HS-27A (cell line): ENCODE data around the gene CPNE5.
A peak's percentile ranks its signal among the peaks of the same experiment; 100 is the strongest.

Experiments
- DNase-seq: peaks from one replicate; pipeline ENCODE4 v3.0.0-alpha.2; 2012; ENCODE audit warnings: low read depth, missing footprints

Gene CPNE5

DNA sequence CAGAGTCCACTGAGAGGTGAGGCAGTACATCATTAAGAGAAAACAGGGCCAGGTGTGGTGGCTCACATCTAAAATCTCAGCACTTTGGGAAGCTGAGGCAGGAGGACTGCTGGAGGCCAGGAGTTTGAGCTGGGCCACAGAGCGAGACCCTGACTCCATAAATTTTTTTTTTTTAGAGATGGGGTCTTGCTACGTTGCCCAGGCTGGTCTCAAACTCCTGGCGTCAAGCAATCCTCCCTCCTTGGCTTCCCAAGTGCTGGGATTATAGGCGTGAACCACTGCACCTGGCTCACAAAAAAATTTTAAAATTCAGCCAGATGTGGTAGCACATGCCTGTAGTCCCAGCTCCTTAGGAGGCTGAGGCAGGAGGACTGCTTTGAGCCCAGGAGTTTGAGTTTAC, 18.1 kb upstream of the CPNE5 start:
- DNase-seq: no peak

DNA sequence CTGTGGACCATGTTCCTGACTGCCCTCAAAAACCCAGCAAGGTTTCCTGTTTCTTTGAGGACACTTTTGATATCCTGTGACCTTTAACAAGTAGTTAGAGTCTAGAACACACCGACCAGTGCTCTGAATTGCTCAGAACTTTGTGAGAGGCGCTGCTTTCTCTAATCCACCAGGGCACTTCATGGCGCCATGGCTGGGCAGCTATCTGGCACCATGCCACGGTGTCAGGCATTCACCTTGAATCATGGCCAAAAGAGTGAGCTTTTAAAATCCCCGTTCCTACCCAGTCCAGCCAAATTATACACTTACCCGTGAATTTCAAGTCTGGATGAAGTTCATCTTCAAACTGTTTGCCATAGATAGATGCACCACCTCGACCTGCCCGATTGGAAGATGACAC, 17.0 kb upstream of the CPNE5 start:
- DNase-seq: no peak

DNA sequence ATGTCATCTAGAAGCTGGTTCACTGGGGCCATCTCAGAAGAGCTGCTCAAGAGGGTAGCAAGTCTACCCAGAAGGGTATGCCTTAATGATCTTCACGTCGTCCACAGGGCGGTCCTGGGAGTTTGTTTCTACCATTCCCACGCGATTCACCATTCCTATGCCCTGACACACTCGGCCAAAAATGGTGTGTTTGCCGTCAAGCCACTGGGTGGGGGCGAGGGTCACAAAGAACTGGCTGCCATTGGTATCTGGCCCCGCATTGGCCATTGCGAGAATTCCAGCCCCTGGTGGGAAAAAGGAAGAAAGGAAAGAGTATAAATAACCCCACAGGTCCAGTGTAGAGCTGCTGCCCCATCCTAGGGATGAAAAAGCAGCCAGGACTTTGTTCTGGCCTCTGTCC, 16.5 kb upstream of the CPNE5 start:
- no peak for DNase-seq

DNA sequence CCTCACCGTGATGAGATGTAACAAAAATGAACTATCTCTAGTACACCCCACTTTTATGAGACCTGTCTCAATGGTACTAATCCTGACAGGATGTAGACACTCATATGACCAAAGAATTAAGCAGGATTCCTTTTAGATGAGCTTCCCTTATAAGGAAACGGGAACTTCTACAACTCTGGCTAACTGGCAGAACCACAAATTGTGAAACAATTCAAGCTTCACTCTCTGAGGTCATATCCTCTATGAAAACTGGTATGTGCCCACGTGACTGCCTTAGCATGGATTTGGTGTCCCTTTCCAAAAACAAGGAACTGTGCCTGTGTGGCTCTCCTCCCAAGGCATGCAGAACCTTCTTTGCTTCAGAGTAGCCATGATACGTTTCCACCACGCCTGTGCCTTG, 14.1 kb upstream of the CPNE5 start:
- DNase-seq: peak; percentile 52

DNA sequence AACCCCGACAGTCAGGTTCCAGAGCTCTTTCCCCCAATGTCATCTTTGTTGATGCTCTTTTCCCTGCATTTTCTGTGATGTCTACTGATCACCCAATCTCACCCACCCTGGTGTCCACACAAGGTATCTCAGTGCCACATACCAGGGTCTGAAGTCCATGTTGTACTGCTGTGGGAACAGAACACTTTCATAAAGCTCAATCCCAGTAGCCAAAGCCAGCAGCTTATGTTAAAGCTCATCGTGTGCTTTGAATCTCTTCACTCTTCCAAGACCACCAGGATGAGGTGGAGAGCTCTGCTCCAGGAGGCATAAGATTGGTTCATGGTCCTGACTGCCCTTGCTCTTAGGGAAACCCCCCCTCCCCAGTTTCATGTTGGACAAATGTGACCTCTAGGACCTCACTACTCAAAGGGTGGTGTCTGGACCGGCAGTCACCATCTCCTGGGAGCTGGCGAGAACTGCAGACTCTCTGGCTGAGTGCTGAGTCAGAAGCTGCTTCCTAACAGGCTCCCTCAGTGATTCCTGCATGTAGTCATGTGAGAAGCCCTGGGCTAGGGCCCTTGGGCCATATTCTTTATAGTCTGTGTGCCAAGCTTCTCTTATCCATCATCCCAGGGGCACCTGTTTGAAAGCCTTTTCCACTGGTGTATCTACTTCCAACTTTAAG, 13.4 kb upstream of the CPNE5 start:
- DNase-seq: peak; percentile 46

DNA sequence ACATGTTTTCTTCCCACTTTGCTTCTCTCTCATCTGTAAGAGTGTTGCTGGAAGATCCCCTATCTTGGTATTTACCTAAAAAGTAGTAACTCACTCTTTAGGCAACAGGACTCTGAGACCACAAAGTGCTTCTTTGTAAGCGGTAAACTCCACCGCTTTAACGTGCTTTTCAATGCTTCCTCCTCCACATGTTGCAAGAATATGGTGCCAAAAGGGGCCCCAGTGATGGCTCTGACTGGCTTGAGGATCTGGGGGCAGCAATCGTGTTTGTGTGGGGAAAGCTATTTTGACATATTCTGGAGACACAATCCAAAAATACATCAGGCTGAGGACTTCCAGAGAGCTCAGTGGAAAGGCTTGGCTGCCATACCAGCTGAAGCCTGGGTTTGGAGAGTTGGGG, 12.4 kb upstream of the CPNE5 start:
- DNase-seq: no peak

DNA sequence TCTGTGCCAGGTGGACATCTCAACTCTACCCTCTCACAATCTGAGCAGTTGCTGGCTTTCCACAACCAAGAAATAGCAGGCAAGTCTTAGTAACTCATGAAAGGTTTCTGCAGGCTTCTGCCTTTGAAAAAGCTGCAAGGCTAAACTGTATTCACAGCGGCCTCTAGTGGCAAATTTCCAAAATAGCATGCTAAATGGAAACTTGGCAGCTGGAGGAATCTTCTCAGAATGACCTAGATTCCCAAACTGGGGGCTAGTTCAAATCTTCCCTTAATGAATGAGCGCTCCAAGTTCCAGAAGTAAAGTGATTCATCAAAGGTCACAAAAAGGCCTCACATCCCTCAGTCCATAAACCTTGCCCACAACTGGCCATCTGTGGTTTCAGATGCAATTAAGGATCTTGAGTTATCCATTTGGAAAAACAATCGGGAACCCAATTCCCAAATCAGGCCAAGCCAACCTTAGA, 11.9 kb upstream of the CPNE5 start:
- DNase-seq: no peak

DNA sequence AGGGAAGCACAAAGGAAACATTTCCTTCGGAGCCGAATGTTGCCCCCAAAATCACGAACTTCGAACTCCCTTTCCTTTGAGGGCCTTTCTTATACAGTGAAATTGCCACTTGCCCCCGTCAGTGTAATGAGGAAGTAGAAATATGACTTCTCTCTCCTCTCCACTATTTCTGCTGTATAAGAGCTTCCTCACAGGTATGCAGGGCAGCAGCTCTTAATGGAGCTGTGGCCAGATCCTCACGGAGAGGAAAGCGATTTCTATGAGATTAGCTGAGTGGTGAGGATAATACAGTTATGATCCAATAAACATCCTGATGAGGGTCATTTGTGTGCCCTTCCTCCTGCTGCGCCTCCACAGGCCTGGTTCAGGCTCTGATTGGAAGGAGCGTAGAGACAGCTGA, 10.8 kb upstream of the CPNE5 start:
- no peak for DNase-seq

DNA sequence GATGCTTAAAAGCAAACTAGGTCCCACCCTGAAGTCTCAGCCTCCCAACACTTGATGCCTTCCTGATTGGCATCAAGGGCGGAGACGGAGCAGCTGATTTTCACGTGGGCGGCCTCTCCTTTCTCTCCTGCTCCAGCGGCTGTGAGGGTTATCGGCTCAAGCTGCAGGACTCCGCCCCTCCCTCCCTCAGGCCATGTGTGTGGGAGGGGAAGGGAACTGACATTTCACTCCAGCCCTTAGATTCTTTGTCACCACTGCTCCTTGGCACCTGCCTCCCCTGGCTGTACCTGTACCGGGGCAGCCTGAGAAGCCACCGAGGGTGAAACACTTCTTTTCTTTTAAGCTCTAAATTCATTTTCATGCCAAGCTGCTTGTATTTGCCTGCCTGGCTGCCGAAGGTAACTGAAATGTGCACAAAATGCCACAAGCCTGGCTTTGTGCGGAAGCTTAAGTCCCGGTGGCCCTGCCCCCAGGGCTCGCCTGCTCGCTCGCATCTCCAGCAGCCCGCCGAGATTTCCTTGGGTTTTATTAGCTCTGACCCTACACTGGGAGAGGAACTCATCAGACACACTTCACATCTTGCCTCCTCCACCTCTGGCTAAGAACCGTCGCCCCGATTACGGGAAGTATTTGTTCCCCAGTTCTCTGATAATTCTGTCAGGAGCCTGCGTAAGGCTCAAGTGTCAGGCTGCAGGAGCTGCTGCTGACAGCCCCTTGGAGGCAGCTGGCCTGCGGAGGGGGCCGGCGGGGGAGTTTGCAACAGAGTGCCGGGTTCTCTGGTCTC, 9.6 kb upstream of the CPNE5 start:
- no peak for DNase-seq

DNA sequence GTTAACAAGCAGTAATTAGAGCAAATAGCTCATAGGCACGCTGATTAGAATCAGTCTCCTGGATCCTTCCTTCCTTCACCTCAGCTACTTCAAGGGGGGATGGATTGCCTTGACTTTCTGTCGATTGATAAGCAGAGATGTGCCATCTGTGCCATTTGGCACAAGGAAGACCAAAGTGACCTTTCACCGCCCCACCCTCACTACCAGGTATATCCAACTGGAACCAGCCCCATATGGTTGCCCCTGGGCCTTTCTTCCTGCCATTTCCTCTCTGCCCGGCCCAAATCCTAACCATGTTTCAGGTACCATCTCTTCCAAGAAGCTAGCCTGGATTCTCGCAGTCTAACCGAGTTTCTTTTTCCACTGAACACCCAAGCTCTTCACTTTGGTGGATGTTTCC, 8.7 kb upstream of the CPNE5 start:
- no peak for DNase-seq

DNA sequence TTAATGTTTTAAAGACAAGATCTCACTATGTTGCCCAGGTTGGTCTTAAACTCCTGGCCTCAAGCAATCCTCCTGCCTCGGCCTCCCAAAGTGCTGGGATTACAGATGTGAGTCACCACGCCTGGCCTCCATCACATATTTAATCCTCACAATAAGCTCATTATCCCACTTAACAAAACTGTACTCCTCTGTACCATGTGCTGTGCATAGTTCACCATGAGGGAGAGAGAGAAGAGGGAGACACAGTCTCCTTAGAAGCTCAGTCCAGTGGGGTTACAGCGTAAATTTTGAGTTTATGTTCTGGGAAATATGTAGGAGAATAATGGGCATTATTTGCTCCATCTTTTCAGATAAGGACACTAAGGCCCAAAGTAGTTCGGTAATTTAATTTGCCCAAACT, 7.9 kb upstream of the CPNE5 start:
- no peak for DNase-seq

DNA sequence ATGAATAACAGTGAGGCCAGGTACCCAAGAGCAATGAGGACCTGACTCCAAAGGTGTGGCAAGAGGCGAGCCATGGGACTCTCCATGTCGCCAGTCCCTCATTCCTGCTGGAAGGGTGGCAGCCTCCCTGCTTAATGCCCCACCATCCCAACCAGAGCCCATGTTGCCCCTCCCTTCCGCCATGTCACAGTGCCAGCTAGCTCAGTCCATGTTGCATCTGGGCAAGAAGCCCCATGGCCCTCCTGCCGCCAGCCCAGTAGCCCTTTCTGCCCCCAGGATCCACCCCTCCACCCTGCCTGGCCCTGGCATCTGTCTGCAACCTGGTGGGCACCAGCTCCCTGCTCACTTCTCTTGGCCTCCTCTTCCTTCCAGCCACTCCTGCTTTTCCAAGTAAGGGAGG, 6.0 kb upstream of the CPNE5 start:
- DNase-seq: no peak

DNA sequence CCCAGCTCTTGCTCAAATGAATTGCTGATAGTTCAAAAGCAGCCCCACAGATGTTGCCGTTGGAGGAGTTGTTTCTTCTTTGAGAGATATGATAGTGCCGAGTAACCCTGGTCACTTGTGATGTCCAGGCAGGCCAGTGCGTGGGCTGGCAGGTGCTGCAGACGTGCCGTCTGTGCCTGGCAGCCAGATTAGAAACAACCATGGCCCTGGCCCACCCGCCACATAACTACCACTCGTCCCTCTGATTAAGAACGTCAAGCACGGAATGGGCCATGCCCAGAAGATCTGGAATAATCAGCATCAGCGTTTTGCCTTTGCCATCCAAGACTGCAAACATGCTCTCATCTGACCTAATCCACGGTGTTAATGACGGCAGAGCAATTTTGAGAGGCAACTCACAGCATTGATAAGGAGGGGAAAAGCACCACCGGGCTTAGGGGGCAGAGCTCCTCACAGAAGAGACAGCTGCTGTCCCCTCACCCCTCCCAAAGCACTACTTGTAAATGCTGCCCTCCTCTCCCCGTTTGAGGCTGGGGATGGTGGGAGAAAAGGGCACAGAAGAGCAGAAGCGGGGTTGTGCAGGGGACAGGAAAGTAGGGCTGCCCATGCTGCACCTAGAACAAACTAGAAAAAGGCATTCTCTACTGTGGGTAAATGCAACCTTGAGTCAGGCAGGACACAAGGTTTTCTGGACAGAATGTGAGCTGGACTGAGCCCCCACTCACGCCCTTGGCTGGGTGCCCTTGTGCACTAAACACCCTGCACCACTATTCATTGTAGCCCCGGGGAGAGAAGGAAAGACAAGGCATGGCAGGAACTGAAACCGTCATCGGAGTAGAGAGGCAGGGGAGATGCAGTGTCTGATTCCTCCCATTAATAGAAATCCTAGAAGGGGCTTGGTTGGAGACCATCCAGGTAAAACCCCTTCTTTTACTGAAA, 5.3 kb upstream of the CPNE5 start:
- no peak for DNase-seq

DNA sequence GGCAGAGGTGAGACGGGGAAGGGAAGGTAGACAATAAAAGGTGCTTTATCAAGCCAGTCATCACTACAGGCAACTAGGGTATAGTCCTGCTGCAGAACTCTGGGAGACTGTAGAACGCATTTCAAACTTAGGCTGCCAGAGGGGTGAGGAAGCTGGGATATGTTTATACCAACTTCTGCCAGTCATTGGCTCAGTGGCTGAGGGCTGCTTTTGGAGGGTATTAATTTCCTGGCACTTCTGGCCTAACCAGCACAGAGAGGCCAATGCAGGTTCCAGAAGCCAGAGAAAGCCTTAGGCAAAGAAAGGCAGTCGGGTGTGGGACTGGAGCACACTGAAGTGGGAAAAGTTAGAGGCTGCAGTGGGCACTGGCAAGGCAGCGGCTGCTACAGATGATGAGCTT, 3.9 kb upstream of the CPNE5 start:
- DNase-seq: no peak

DNA sequence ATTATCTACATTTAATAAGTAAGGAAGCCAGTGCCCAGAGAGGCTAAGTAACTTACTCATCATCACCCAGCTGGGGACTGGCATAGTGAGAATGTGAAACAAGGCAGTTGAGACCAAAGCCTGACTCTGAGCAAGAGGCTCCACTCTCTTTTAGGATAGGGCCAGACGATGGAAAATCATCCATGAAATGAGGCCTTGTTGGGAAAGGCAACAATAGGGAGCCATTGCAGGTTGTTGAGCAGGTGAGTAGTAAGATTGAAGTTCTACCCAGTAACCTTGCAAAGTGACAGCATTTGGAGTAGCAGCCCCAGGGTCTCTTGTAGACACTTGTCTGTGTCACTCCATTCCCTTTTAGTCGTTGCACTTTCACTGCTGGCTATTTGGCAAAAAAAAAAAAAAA, 2.5 kb upstream of the CPNE5 start:
- no peak for DNase-seq

DNA sequence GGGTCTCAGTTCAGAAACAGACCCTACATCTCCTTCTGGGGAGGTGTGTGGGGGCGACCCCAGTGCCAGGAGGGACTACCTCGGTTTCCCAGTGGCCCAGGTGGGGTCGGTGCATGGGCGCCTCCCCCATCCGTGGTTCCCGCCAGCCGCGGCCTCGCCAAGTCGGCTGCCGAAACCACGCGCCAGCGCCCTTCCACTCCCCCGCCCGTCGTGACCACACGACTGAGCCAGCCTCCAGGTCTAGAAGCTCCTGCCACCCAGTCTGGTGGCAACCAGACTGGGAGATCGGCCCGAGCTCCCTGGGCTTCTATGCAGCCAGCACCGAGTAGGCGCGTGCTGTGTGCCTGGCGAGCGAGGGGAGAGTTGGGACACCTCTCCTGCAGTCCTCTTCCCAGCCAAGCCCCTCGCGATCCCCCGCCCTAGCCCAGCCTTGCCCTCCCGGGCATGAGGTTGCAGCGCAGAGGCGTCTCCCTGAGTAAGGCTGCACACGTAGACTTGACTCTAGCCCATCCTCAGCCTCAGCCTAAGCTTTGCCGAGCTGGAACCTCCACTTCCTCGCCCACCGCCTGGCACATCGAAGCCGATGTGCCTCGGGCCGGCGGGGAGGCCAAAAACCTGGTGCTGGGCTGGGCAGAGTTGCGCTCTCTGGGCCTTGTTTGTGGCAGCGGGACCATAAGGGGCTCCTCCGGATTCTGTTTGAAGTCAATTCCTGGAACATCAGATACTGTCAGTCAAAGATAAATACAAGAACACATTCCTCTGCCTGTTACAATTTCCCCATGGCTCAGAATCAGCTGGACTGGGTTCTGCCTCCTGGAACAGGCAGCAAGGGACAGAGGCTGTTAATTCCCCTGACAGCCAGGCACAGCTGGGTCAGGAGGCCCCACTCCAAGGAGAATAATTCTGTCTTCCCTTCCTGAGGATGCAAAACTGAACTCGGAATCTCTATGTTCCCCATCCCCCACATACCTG, 1.5 kb upstream of the CPNE5 start:
- no peak for DNase-seq

DNA sequence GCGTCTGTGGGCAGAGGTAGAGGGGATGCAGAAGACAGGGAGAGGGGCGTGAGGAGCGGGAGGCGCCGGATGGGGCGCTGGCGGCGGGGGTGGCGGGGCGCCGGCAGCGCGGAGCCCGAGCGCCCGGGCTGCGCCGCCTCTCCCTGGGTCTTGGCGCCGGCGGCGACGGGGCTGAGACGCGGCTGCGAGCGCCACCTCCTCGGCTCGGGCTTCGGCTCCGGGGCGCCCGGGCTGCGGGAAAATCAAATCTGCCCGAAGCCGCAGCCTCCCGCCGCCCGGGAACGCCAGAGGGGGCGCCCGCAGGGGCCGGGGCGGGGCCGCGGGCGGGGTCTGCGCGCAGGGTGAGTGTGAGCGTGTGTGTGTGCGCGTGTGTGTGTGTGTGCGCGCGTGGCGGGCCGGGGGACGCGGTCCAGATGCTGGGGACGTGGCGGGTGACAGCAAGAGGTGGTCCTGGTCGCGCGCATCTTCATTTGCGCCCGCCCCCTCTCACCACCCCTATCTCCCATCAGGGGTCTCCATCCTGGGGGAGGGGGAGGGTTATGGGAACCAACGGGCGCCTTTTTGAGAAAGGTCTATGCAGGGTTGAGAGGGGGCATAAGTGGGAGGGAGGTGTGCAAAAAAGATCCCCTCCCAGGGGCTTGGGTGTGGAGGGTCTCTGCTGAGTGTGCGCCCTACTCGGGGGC, 646 bp upstream of the CPNE5 start:
- DNase-seq: no peak

DNA sequence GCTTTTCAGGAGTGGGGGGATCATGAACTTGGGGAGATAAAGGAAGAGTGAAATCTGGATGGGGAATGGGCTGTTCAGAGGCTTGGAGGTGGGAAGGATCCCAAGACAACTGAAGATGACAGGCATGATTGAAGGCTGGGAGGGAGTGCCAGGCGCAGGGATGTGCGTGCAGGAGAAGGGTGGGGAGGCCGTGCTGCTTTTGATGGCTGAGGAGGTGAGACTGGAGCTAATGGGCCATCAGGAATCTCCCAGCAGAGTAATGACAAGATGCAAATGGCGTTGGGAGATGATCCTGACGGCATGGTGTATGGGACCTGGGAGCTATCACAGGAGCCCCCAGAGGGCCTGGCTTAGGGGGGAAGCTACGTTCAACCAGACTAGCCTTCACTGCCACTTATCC, 1.6 kb downstream of the CPNE5 start:
- DNase-seq: no peak

DNA sequence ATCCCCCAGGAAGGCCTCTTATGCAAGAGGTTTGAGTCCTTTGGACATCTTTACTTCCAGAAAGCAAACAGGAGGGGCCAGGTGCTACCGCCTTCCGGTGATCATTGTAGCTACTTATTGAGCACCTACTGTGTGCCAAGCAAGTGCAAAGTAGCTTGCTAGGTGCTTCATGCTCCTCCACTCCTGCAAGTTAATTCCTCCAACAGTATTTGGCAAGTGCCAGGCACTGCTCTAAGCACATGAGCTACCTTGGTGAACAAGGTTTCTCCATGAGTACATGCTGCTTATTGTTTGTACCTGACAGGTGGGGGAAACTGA, 2.3 kb downstream of the CPNE5 start:
- DNase-seq: no peak

DNA sequence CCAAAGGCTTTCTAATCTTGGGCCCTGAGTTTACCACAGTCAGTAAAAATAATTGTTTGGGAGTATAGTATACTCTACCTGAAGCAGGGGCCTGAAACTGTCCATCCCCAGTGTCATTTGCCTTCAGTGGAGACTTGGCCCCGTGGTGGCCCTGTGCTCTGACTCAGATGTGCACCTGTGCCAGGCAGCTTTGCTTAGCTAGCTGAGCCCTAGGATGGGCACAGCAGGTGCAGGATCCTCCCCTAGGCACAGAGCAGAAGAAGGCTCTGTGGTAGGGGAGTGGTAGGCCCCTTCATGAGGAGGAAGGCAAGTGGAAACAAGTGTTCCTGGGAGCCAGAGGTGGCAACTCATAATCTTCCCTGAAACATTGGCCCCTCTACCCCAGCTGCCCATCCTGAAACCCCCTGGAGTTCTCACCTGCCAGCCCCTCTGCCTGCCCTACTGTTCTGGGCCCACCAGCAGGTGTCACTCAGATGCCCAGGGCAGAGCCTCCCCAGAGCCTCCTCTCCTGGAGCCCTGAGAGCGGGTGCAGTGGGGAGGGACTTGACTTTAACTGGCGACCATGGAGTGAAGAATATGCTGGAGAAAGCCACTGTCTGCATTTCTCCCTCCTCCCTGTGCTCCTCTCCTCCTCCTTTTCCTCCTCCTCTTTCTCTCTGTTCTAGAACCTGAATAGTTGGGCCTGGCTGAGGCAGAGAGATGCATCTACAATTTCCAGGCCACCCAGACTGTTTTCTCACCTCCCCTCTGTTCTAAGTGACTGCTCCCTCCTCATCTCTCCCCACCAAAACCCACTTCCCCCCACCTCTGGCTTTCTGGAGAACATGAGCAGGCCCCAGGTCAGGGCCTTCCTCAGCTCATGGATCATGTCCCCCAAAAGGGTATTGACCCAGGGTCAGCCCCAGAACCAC, 2.9 kb downstream of the CPNE5 start:
- no peak for DNase-seq
